Aorta (tissue), 5 donors: ENCODE measurements around the gene ATXN1. TPM values are rescaled to one million over a fixed set of nuclear protein-coding genes. Genes with fewer than 3 reads are reported as not detected.

Experiments used
- ATAC-seq: fragments of 200-7000 bp; cut with Tn5 transposase; one replicate; pipeline ENCODE4 v1.9.1; 2022; ENCODE audit warnings: moderate library complexity; ENCODE audit not compliant: low FRiP score
- DNase-seq, 2 donors: peaks; one replicate each; pipeline ENCODE4 v3.0.0-alpha.2; 2020
- H3K27ac ChIP-seq, 2 donors: one replicate each; pipeline ENCODE4 v1.5.1; 2013; ENCODE audit warnings: low read length in 2 of 2, mild to moderate bottlenecking in 2 of 2, moderate library complexity in 2 of 2, control low read depth in 1 of 2, inconsistent platforms in 1 of 2, low read depth in 1 of 2
- H3K27me3 ChIP-seq, 2 donors: one replicate each; pipeline ENCODE4 v1.6.1; 2013; ENCODE audit warnings: control low read depth in 1 of 2, low read length in 1 of 2, mild to moderate bottlenecking in 1 of 2, moderate library complexity in 1 of 2; ENCODE audit not compliant: insufficient read depth in 2 of 2, control insufficient read depth in 1 of 2
- H3K36me3 ChIP-seq, 2 donors: one replicate each; pipeline ENCODE4 v1.6.1; 2013; ENCODE audit warnings: control low read depth in 1 of 2, low read length in 1 of 2, mild to moderate bottlenecking in 1 of 2; ENCODE audit not compliant: insufficient read depth in 2 of 2, control insufficient read depth in 1 of 2
- H3K4me1 ChIP-seq, 2 donors: one replicate each; pipeline ENCODE4 v1.6.1; 2013; ENCODE audit warnings: low read length in 2 of 2, control low read depth in 1 of 2, mild to moderate bottlenecking in 1 of 2, moderate library complexity in 1 of 2; ENCODE audit not compliant: insufficient read depth in 2 of 2, control insufficient read depth in 1 of 2
- H3K4me3 ChIP-seq, 2 donors: one replicate each; pipeline ENCODE4 v1.5.1; 2013; ENCODE audit warnings: low read length in 2 of 2, control low read depth in 1 of 2, mild to moderate bottlenecking in 1 of 2
- H3K9me3 ChIP-seq: one replicate; pipeline ENCODE4 v1.6.1; 2013; ENCODE audit warnings: mild to moderate bottlenecking, low read length; ENCODE audit not compliant: control insufficient read depth
- WGBS, 2 donors: extraction: QIAGEN DNeasy Blood & Tissue Kit; methylation state at CpG; one replicate each; pipeline ENCODE4 v1.1.7; 2013; 5-methylcytosine and 5-hydroxymethylcytosine counted together
- intact Hi-C, 2 donors: fragments of 100-400 bp; cut with DNase I; formaldehyde crosslinking; loops; one replicate each; pipeline versions ENCODE4 v1.14.2 to v1.15.0; 2022
- polyA plus RNA-seq, 2 donors: library from polyadenylated mRNA; stranded (reverse); fragments of 200-250 nt; gene quantifications; one replicate each; pipeline ENCODE4 v1.2.3, GENCODE V29; 2013
- total RNA-seq, 2 donors: library from RNA; stranded (reverse); fragmentation: NEBNext Ultra II Directional; extraction: Animal tissue kit (Norgen Biotek cat#: 25700); gene quantifications; one replicate each; pipeline ENCODE4 v1.2.1, GENCODE V29; 2021
- donor health status: healthy with polysubstance abuse.
- donor health status: Bipolar disorder and iron deficiency.
- donor health status: DM: no; HTN: no; CAD: no.
- donor health status: DM: no; HTN: no; CAD: no.
- donor health status: DM: yes; HTN: yes; CAD: no.

The ATXN1 gene
- total and polyA plus RNA-seq, 4 donors, result 11.5 to 85.5 (median 45.8) TPM

GRCh38 chr6:16582446-16583143 lies 178.7 kb downstream of the ATXN1 start:
- no peak for ATAC-seq
- Histone ChIP-seq H3K4me3 (no peak overlapping the region), H3K9me3 (no peaks in the 10 kb centered on the region), H3K4me1 (peaks cover 0 to 2% of the 10 kb centered on the region in 2 donors), H3K27ac (no peak overlapping the region), H3K36me3 (no peaks in the 10 kb centered on the region), H3K27me3 (no peaks in the 10 kb centered on the region)
- intact Hi-C loops, result no loop called here
- 94 to 97% methylated on average over 3 of the region's 3 CpGs for WGBS, 2 donors
- no peak for DNase-seq

- Histone ChIP-seq H3K9me3 (no peaks in the 10 kb centered on the region), H3K36me3 (no peaks in the 10 kb centered on the region), H3K27ac (no peak overlapping the region), H3K4me1 (no peaks in the 10 kb centered on the region), H3K4me3 (no peak overlapping the region), H3K27me3 (no peaks in the 10 kb centered on the region)
- ATAC-seq (no peak), DNase-seq (no peak)
- intact Hi-C loops, result no loop called here
- 96 to 97% methylated on average over 3 of the region's 3 CpGs for WGBS, 2 donors
These were observed 182.5 kb downstream of the ATXN1 start for GRCh38 chr6:16578695-16579285.

- 95 to 96% methylated on average over 9 of the region's 9 CpGs for WGBS, 2 donors
- H3K4me3 ChIP-seq, result no peak overlapping the region
- ATAC-seq, result no peak
- no peaks in the 10 kb centered on the region for H3K4me1 ChIP-seq
- DNase-seq, result no peak
- no peaks in the 10 kb centered on the region for H3K36me3 ChIP-seq
- H3K27ac ChIP-seq, result no peak overlapping the region
- intact Hi-C loops, result no loop called here
- no peaks in the 10 kb centered on the region for H3K27me3 ChIP-seq
- H3K9me3 ChIP-seq, result no peaks in the 10 kb centered on the region
These were observed 184.6 kb downstream of the ATXN1 start for GRCh38 chr6:16576451-16577368.

- Histone ChIP-seq H3K9me3 (no peaks in the 10 kb centered on the region), H3K4me1 (no peaks in the 10 kb centered on the region), H3K4me3 (no peak overlapping the region), H3K27ac (no peak overlapping the region), H3K27me3 (no peaks in the 10 kb centered on the region), H3K36me3 (no peaks in the 10 kb centered on the region)
- DNase-seq (no peak), ATAC-seq (no peak)
- WGBS, 2 donors, result 96% methylated on average over 2 of the region's 2 CpGs
- intact Hi-C loops, result no loop called here
These were observed 185.6 kb downstream of the ATXN1 start for GRCh38 chr6:16575655-16576054.

- DNase-seq, result no peak
- H3K9me3 ChIP-seq, result no peaks in the 10 kb centered on the region
- no peak overlapping the region for H3K27ac ChIP-seq
These were observed 188.3 kb downstream of the ATXN1 start for GRCh38 chr6:16572943-16573342.

GRCh38 chr6:16572317-16572716 lies 188.9 kb downstream of the ATXN1 start:
- Histone ChIP-seq H3K4me1 (no peaks in the 10 kb centered on the region), H3K36me3 (no peaks in the 10 kb centered on the region), H3K27ac (no peak overlapping the region), H3K9me3 (no peaks in the 10 kb centered on the region), H3K27me3 (no peaks in the 10 kb centered on the region), H3K4me3 (no peak overlapping the region)
- intact Hi-C loops, result no loop called here
- WGBS, 2 donors, result 77 to 83% methylated on average over 5 of the region's 5 CpGs
- ATAC-seq (no peak), DNase-seq (no peak)

More at GRCh38 chr6:16572943-16573342, 188.3 kb downstream of the ATXN1 start:
- Histone ChIP-seq H3K4me1 (no peaks in the 10 kb centered on the region), H3K36me3 (no peaks in the 10 kb centered on the region), H3K27me3 (no peaks in the 10 kb centered on the region), H3K4me3 (no peak overlapping the region)
- no peak for ATAC-seq
- 92 to 97% methylated on average over 2 of the region's 2 CpGs for WGBS, 2 donors
- intact Hi-C loops, result no loop called here

GRCh38 chr6:16570946-16571345 lies 190.3 kb downstream of the ATXN1 start:
- intact Hi-C loops, result no loop called here
- no peak overlapping the region for H3K27ac ChIP-seq
- DNase-seq, result no peak
- H3K4me1 ChIP-seq, result no peaks in the 10 kb centered on the region
- no peak overlapping the region for H3K4me3 ChIP-seq
- WGBS, 2 donors, result 93 to 97% methylated on average over 1 of the region's 1 CpG
- no peaks in the 10 kb centered on the region for H3K27me3 ChIP-seq
- ATAC-seq, result no peak
- H3K36me3 ChIP-seq, result no peaks in the 10 kb centered on the region
- H3K9me3 ChIP-seq, result no peaks in the 10 kb centered on the region

- no peaks in the 10 kb centered on the region for H3K27me3 ChIP-seq
- ATAC-seq, result no peak
- no peaks in the 10 kb centered on the region for H3K4me1 ChIP-seq
- no peaks in the 10 kb centered on the region for H3K9me3 ChIP-seq
- H3K36me3 ChIP-seq, result no peaks in the 10 kb centered on the region
- no peak overlapping the region for H3K4me3 ChIP-seq
- no peak for DNase-seq
- intact Hi-C loops, result no loop called here
- 91 to 98% methylated on average over 1 of the region's 1 CpG for WGBS, 2 donors
- H3K27ac ChIP-seq, result no peak overlapping the region
These were observed 191.1 kb downstream of the ATXN1 start for GRCh38 chr6:16570221-16570553.
